ENCODE results near the gene PARP12. TPM values are rescaled to one million over a fixed set of nuclear protein-coding genes. Genes with fewer than 3 reads are reported as not detected.

The PARP12 gene
- polyA plus RNA-seq, 1 donor (not counting 4 experiments of a cell fraction or from before 2014, with no cell fraction given): 66.0 TPM

DNA sequence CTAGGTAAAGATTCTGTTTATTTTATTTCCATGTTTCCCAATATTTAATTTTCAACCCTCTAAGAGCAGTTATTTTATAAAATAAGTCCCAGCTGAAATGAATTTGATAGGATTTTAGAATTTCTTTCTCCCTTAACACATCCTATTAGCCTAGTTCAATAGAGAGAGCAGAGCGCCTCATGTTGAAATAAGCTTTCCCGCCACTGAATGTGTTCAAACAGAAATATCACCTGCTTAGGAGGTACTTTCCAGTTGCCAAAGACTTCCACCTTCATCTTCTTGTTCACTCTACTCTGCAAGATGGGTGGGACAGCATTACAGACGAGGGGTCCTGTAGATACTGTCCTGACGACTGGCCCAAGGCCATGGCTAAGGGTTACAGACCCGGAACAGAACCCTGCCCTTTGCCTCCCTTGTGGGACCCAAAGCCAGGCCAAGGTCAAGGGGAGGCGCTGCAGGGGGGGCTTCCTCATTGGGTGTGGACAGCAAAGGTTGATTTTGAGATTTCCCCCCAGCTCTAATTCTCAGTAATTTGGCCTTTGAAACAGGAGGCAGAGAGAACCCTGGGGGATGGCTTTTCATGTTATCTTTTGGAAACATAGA is 62.0 kb downstream of the PARP12 start:
- H3K4me1 ChIP-seq (ENCODE audit: control insufficient read depth, extremely low read depth, insufficient read depth, low read length): peaks cover 6% of the 10 kb centered on the region
- no peak overlapping the region for H3K4me3 ChIP-seq (ENCODE audit: control insufficient read depth in 2 of 3, extremely low read depth in 1 of 3, insufficient read depth in 2 of 3, low read depth in 1 of 3, low read length in 3 of 3)
- H3K4me2 ChIP-seq (ENCODE audit: control insufficient read depth, extremely low read depth, insufficient read depth, low read depth, low read length): no peak overlapping the region
- H3K79me2 ChIP-seq (ENCODE audit: control insufficient read depth, insufficient read depth, low read length): no peaks in the 10 kb centered on the region
- FAIRE-seq (no peak), DNase-seq (ENCODE audit: low read depth, low spot score) (no peak)
- no peak overlapping the region for H2AFZ ChIP-seq (ENCODE audit: control insufficient read depth, low read length)
- no peak overlapping the region for H3K9ac ChIP-seq (ENCODE audit: control insufficient read depth, extremely low read depth, insufficient read depth, low read length)
- no peaks in the 10 kb centered on the region for H3K36me3 ChIP-seq (ENCODE audit: control insufficient read depth in 2 of 2, extremely low read depth in 1 of 2, insufficient read depth in 2 of 2, low read length in 2 of 2)
- TF ChIP-seq EZH2 (IDR thresholded peaks at IDR 0.05; ENCODE audit: low read length): no peak
- TF ChIP-seq, protein P1, sequence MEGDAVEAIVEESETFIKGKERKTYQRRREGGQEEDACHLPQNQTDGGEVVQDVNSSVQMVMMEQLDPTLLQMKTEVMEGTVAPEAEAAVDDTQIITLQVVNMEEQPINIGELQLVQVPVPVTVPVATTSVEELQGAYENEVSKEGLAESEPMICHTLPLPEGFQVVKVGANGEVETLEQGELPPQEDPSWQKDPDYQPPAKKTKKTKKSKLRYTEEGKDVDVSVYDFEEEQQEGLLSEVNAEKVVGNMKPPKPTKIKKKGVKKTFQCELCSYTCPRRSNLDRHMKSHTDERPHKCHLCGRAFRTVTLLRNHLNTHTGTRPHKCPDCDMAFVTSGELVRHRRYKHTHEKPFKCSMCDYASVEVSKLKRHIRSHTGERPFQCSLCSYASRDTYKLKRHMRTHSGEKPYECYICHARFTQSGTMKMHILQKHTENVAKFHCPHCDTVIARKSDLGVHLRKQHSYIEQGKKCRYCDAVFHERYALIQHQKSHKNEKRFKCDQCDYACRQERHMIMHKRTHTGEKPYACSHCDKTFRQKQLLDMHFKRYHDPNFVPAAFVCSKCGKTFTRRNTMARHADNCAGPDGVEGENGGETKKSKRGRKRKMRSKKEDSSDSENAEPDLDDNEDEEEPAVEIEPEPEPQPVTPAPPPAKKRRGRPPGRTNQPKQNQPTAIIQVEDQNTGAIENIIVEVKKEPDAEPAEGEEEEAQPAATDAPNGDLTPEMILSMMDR (optimal IDR thresholded peaks at IDR 0.05 in 1 of 3, IDR thresholded peaks at IDR 0.05 in 1 of 3, conservative IDR thresholded peaks at IDR 0.05 in 1 of 3; ENCODE audit: extremely low read depth in 1 of 3, insufficient read depth in 2 of 3, low read length in 3 of 3): no peak
- dilution Hi-C loops (cut with MboI; ENCODE audit: extremely low pct_ligation_motif_present, low sequenced_read_pairs): loop anchor here (25.0 kb wide), 1 partner anchor 388 kb away; no protein-coding TSS in a partner anchor
- H3K27ac ChIP-seq (ENCODE audit: control insufficient read depth, insufficient read depth, low read length): no peak overlapping the region
- H3K9me1 ChIP-seq (ENCODE audit: control insufficient read depth, extremely low read depth, insufficient read depth, low read length): no peaks in the 10 kb centered on the region
- H4K20me1 ChIP-seq (ENCODE audit: control insufficient read depth, extremely low read depth, insufficient read depth, low read length): no peaks in the 10 kb centered on the region
- H3K27me3 ChIP-seq (ENCODE audit: control insufficient read depth, extremely low read depth, insufficient read depth, low read length): no peaks in the 10 kb centered on the region
- H3K9me3 ChIP-seq (ENCODE audit: control insufficient read depth, low read depth, low read length): no peaks in the 10 kb centered on the region

DNA sequence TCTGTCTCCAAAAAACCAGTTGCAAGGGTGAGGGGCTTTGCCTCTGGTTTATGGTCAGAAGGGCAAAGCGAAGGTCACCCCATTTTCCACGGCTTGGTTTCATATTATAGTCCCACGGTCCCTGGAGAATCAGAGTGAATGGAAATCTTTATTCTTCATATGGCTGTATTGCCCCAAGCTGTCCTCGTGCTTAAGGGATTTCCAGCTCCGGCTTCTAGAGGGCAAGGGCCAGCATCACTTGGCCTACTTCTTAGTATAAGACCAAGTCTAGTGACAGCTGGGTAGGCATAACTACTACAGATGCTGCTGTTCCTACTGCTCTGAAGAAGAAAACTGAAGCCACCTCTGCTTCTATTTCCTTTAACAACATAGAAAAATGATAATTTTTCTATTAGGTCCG is 63.2 kb downstream of the PARP12 start:
- H4K20me1 ChIP-seq (ENCODE audit: control insufficient read depth, extremely low read depth, insufficient read depth, low read length): no peaks in the 10 kb centered on the region
- H3K27ac ChIP-seq (ENCODE audit: control insufficient read depth, insufficient read depth, low read length): no peak overlapping the region
- H3K4me1 ChIP-seq (ENCODE audit: control insufficient read depth, extremely low read depth, insufficient read depth, low read length): peaks cover 6% of the 10 kb centered on the region
- no peak overlapping the region for H3K9ac ChIP-seq (ENCODE audit: control insufficient read depth, extremely low read depth, insufficient read depth, low read length)
- no peaks in the 10 kb centered on the region for H3K79me2 ChIP-seq (ENCODE audit: control insufficient read depth, insufficient read depth, low read length)
- no peaks in the 10 kb centered on the region for H3K27me3 ChIP-seq (ENCODE audit: control insufficient read depth, extremely low read depth, insufficient read depth, low read length)
- H3K9me3 ChIP-seq (ENCODE audit: control insufficient read depth, low read depth, low read length): no peaks in the 10 kb centered on the region
- TF ChIP-seq EZH2 (IDR thresholded peaks at IDR 0.05; ENCODE audit: low read length): no peak
- TF ChIP-seq, protein P1 (optimal IDR thresholded peaks at IDR 0.05 in 1 of 3, IDR thresholded peaks at IDR 0.05 in 1 of 3, conservative IDR thresholded peaks at IDR 0.05 in 1 of 3; ENCODE audit: extremely low read depth in 1 of 3, insufficient read depth in 2 of 3, low read length in 3 of 3): no peak
- no peaks in the 10 kb centered on the region for H3K9me1 ChIP-seq (ENCODE audit: control insufficient read depth, extremely low read depth, insufficient read depth, low read length)
- no peak overlapping the region for H3K4me2 ChIP-seq (ENCODE audit: control insufficient read depth, extremely low read depth, insufficient read depth, low read depth, low read length)
- no peak for FAIRE-seq
- dilution Hi-C loops (cut with MboI; ENCODE audit: extremely low pct_ligation_motif_present, low sequenced_read_pairs): no loop called here
- no peak overlapping the region for H2AFZ ChIP-seq (ENCODE audit: control insufficient read depth, low read length)
- H3K36me3 ChIP-seq (ENCODE audit: control insufficient read depth in 2 of 2, extremely low read depth in 1 of 2, insufficient read depth in 2 of 2, low read length in 2 of 2): no peaks in the 10 kb centered on the region
- no peak overlapping the region for H3K4me3 ChIP-seq (ENCODE audit: control insufficient read depth in 2 of 3, extremely low read depth in 1 of 3, insufficient read depth in 2 of 3, low read depth in 1 of 3, low read length in 3 of 3)
- DNase-seq (ENCODE audit: low read depth, low spot score): no peak

All from keratinocyte (primary cell).